Measurements from ENCODE around the gene RPUSD1. TPM values are rescaled to one million over a fixed set of nuclear protein-coding genes. Genes with fewer than 3 reads are reported as not detected.
"Not testable (repeated sequence)": the region's sequence is repeated elsewhere in the genome, so short reads cannot be mapped to it uniquely, and the experiment has no call there.

RPUSD1 gene
- total and polyA plus RNA-seq, 4 donors, result 6.8 to 20.3 (median 12.8) TPM

DNA sequence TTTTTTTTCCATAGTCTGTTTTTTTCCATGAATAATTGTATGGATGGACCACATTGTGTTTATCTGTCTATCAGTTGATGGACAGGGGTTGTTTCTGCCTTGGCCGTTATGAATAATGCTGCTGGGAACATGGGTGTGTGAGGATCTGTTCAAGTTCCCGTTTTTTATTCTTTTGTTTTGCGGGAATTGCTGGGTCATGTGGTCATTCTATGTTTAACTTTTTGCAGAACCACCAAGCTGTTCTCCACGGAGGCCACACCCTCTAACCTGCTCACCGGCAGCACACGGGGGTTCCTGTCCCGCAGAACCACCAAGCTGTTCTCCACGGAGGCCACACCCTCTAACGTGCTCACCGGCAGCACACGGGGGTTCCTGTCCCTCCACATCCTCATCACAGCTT is 33.5 kb downstream of the RPUSD1 start:
- Histone ChIP-seq H3K27ac (ENCODE audit: low read depth in 1 of 2, low read length in 2 of 2) (no peak overlapping the region), H3K9me3 (ENCODE audit: control insufficient read depth, low read length) (no peaks in the 10 kb centered on the region), H3K36me3 (ENCODE audit: control insufficient read depth in 1 of 2, insufficient read depth in 2 of 2, low read length in 1 of 2) (no peaks in the 10 kb centered on the region), H3K4me1 (ENCODE audit: control insufficient read depth in 1 of 2, insufficient read depth in 2 of 2, low read length in 2 of 2) (no peaks in the 10 kb centered on the region), H3K4me3 (ENCODE audit: low read length in 2 of 2) (no peak overlapping the region), H3K27me3 (ENCODE audit: control insufficient read depth in 1 of 2, insufficient read depth in 2 of 2, low read length in 1 of 2) (no peaks in the 10 kb centered on the region)
- DNase-seq (no peak), ATAC-seq (ENCODE audit: low FRiP score) (no peak)
- 59 to 64% methylated on average over 11 of the region's 11 CpGs for WGBS, 2 donors
- intact Hi-C loops (cut with DNase I), result no loop called here

DNA sequence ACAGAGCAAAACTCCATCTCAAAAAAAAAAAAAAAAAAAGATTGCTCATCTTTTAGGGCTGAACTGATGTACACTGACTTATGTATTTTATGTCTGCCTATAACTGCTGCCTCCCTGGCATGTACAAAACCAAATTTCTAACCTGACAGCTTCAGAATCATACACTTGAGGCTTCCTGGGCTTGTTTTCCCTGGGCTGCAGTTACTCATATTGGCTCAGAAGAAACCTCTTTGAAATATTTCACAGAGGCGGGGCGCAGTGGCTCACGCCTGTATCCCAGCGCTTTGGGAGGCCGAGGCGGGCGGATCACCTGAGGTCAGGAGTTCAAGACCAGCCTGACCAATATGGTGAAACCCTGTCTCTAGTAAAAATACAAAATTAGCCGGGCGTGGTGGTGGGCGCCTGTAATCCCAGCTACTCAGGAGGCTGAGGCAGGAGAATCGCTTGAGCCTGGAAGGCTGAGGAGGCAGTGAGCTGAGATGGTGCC is 34.0 kb downstream of the RPUSD1 start:
- intact Hi-C loops (cut with DNase I); ATAC-seq (ENCODE audit: low FRiP score); H3K4me3 ChIP-seq (ENCODE audit: low read length in 2 of 2); H3K36me3 ChIP-seq (ENCODE audit: control insufficient read depth in 1 of 2, insufficient read depth in 2 of 2, low read length in 1 of 2); DNase-seq; H3K4me1 ChIP-seq (ENCODE audit: control insufficient read depth in 1 of 2, insufficient read depth in 2 of 2, low read length in 2 of 2); H3K27me3 ChIP-seq (ENCODE audit: control insufficient read depth in 1 of 2, insufficient read depth in 2 of 2, low read length in 1 of 2); H3K27ac ChIP-seq (ENCODE audit: low read depth in 1 of 2, low read length in 2 of 2); H3K9me3 ChIP-seq (ENCODE audit: control insufficient read depth, low read length): not testable (repeated sequence)
- WGBS, 2 donors, result 90 to 93% methylated on average over 11 of the region's 11 CpGs

DNA sequence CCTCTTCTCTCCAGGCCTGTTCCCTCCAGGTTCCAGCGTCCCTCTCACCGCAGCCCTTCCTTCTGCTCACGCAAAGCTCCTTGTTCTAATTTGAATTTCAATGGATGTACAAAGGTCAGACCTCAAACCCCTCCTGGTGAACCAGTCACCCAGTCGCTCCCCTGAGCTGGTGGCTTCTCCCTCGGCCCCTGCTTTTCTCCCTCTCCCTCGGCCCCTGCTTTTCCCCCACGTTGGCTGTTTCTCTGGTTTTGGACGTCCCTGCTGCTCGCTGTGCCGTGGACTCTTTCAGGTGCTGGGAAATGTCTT is 36.2 kb downstream of the RPUSD1 start:
- H3K4me3 ChIP-seq (ENCODE audit: low read length in 2 of 2), result no peak overlapping the region
- no peaks in the 10 kb centered on the region for H3K9me3 ChIP-seq (ENCODE audit: control insufficient read depth, low read length)
- WGBS, 2 donors, result 24% methylated on average over 10 of the region's 10 CpGs
- ATAC-seq (ENCODE audit: low FRiP score) (no peak), DNase-seq (no peak)
- no peaks in the 10 kb centered on the region for H3K27me3 ChIP-seq (ENCODE audit: control insufficient read depth in 1 of 2, insufficient read depth in 2 of 2, low read length in 1 of 2)
- H3K27ac ChIP-seq (ENCODE audit: low read depth in 1 of 2, low read length in 2 of 2), result no peak overlapping the region
- intact Hi-C loops (cut with DNase I), result no loop called here
- H3K36me3 ChIP-seq (ENCODE audit: control insufficient read depth in 1 of 2, insufficient read depth in 2 of 2, low read length in 1 of 2), result no peaks in the 10 kb centered on the region
- no peaks in the 10 kb centered on the region for H3K4me1 ChIP-seq (ENCODE audit: control insufficient read depth in 1 of 2, insufficient read depth in 2 of 2, low read length in 2 of 2)

DNA sequence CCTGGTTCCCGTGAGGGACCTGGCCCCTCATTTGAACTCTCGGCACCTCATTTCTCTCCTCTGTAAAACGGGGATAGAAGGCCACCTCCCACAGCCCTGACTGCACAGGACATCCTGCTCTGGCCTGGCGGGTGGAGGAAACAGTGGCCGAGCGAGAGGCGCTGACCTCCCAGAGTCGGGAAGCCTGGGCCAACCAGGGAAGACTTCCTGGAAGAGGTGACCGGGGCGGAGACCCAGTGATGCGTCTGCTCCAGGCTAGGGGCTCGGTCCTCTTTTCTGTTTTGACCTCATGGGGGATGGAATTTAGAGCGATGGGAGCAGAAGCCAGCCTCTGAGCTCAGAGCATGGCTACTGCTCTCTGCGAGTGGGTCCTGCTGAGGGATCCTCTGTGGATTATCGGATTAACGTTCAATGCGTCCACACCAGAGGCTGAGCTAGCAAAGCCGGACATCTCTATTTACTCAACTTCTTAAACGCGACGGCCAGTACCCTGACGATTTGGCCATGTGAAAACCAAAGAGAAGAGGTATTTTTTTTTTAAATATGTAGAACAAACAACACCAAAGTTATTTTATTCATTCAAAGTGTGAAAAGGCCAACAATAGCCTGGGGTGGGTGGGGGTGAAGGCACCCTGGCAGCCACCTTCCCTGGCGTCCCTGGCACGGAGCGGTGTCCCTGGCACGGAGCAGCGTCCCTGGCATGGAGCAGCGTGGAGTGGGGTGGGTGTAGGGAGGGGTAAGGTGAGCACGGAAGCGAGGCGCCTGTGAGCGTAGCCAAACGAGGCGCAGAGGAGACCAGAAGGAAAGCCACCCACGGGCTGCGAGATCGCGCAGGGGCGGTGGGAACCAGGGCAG is 36.8 kb downstream of the RPUSD1 start:
- no peaks in the 10 kb centered on the region for H3K4me1 ChIP-seq (ENCODE audit: control insufficient read depth in 1 of 2, insufficient read depth in 2 of 2, low read length in 2 of 2)
- no peak overlapping the region for H3K4me3 ChIP-seq (ENCODE audit: low read length in 2 of 2)
- ATAC-seq (ENCODE audit: low FRiP score) (peak; percentile 54), DNase-seq (no peak)
- intact Hi-C loops (cut with DNase I), result no loop called here
- no peaks in the 10 kb centered on the region for H3K9me3 ChIP-seq (ENCODE audit: control insufficient read depth, low read length)
- no peak overlapping the region for H3K27ac ChIP-seq (ENCODE audit: low read depth in 1 of 2, low read length in 2 of 2)
- no peaks in the 10 kb centered on the region for H3K27me3 ChIP-seq (ENCODE audit: control insufficient read depth in 1 of 2, insufficient read depth in 2 of 2, low read length in 1 of 2)
- WGBS, 2 donors, result 40 to 47% methylated on average over 39 of the region's 39 CpGs
- H3K36me3 ChIP-seq (ENCODE audit: control insufficient read depth in 1 of 2, insufficient read depth in 2 of 2, low read length in 1 of 2), result no peaks in the 10 kb centered on the region

DNA sequence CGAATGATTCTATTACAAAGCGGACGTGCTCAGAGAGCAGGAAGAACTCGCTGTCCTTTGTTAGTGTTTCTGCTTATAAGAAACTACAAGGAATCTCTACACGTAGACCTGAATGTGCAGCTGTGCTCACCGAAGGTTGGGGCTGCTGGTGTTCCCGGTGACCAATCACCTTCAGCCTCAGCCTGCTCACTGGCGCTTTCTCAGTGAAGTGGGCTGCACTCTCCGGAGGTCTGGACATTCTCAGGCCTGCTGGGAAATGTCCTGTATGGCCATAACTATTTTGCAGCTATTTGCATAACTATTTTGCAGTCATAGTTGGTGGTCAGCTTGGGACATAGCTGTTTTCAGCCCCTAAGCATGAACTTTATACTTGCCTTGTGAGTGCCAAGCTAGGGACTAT is 37.7 kb downstream of the RPUSD1 start:
- ATAC-seq (ENCODE audit: low FRiP score), result no peak
- H3K9me3 ChIP-seq (ENCODE audit: control insufficient read depth, low read length), result no peaks in the 10 kb centered on the region
- no peaks in the 10 kb centered on the region for H3K4me1 ChIP-seq (ENCODE audit: control insufficient read depth in 1 of 2, insufficient read depth in 2 of 2, low read length in 2 of 2)
- H3K27ac ChIP-seq (ENCODE audit: low read depth in 1 of 2, low read length in 2 of 2), result no peak overlapping the region
- intact Hi-C loops (cut with DNase I), result no loop called here
- WGBS, 2 donors, result 71 to 72% methylated on average over 9 of the region's 9 CpGs
- H3K27me3 ChIP-seq (ENCODE audit: control insufficient read depth in 1 of 2, insufficient read depth in 2 of 2, low read length in 1 of 2), result no peaks in the 10 kb centered on the region
- DNase-seq, result no peak
- H3K4me3 ChIP-seq (ENCODE audit: low read length in 2 of 2), result no peak overlapping the region
- no peaks in the 10 kb centered on the region for H3K36me3 ChIP-seq (ENCODE audit: control insufficient read depth in 1 of 2, insufficient read depth in 2 of 2, low read length in 1 of 2)

DNA sequence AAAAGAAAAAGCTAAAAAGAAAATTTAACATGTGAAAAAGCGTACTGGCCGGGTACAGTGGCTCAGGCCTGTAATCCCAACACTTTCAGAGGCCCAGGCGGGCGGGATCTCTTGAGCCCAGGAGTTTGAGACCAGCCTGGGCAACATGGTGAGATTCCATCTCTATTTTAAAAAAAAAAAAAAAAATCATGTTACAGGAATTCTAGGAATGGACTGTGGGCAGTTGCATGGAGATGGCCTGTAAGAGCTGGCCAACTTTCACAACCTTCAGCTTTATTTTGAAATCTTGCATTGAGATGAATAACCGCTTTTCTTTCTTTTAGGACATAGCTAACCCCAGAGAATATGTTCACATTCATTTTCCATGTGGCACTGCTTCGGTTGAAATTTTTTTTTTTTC is 39.2 kb downstream of the RPUSD1 start:
- DNase-seq, result no peak
- Histone ChIP-seq H3K36me3 (ENCODE audit: control insufficient read depth in 1 of 2, insufficient read depth in 2 of 2, low read length in 1 of 2) (no peaks in the 10 kb centered on the region), H3K4me1 (ENCODE audit: control insufficient read depth in 1 of 2, insufficient read depth in 2 of 2, low read length in 2 of 2) (no peaks in the 10 kb centered on the region), H3K4me3 (ENCODE audit: low read length in 2 of 2) (no peak overlapping the region), H3K27ac (ENCODE audit: low read depth in 1 of 2, low read length in 2 of 2) (no peak overlapping the region), H3K27me3 (ENCODE audit: control insufficient read depth in 1 of 2, insufficient read depth in 2 of 2, low read length in 1 of 2) (no peaks in the 10 kb centered on the region), H3K9me3 (ENCODE audit: control insufficient read depth, low read length) (no peaks in the 10 kb centered on the region)
- intact Hi-C loops (cut with DNase I), result no loop called here
- no peak for ATAC-seq (ENCODE audit: low FRiP score)
- WGBS, 2 donors, result 51 to 61% methylated on average over 6 of the region's 6 CpGs

DNA sequence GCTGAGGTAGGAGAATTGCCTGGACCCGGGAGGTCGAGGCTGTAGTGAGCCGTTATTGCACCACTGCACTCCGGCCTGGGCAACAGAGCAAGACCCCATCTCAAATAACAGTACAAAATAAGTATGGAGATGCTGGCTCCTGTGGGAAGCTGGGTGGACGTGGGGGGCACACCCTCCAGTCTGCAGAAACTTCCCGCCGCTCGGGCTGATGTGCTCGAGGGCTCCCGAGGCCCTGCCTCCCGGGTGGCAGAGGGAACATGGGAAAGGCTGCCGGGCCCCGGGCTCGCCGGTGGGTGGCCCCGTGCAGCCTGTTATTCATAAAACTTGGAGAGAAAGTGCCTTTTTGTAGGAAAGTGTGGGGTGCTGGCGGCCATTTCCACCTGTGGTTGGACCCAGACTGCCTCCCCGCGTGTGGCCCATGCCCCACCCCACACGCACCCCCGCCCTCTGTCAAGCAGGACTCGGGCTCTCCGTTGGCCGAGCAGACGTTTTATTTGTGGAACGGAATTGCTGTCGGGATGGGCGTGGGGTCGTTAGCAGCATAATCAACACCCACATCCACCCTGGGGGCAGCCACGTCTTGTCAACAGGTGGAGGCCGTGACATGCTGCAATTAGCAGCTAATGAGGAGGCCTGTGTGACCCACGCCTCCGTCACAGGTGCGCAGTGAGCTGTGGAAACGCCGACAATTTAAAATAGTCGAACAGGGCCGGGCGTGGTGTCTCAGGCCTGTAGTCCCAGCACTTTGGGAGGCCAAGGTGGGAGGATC is 40.0 kb downstream of the RPUSD1 start:
- H3K27me3 ChIP-seq (ENCODE audit: control insufficient read depth in 1 of 2, insufficient read depth in 2 of 2, low read length in 1 of 2), result no peaks in the 10 kb centered on the region
- intact Hi-C loops (cut with DNase I), result no loop called here
- no peaks in the 10 kb centered on the region for H3K9me3 ChIP-seq (ENCODE audit: control insufficient read depth, low read length)
- no peaks in the 10 kb centered on the region for H3K4me1 ChIP-seq (ENCODE audit: control insufficient read depth in 1 of 2, insufficient read depth in 2 of 2, low read length in 2 of 2)
- DNase-seq (no peak), ATAC-seq (ENCODE audit: low FRiP score) (no peak)
- 88 to 89% methylated on average over 38 to 39 of the region's 39 CpGs for WGBS, 2 donors
- H3K4me3 ChIP-seq (ENCODE audit: low read length in 2 of 2), result no peak overlapping the region
- H3K27ac ChIP-seq (ENCODE audit: low read depth in 1 of 2, low read length in 2 of 2), result no peak overlapping the region
- no peaks in the 10 kb centered on the region for H3K36me3 ChIP-seq (ENCODE audit: control insufficient read depth in 1 of 2, insufficient read depth in 2 of 2, low read length in 1 of 2)

DNA sequence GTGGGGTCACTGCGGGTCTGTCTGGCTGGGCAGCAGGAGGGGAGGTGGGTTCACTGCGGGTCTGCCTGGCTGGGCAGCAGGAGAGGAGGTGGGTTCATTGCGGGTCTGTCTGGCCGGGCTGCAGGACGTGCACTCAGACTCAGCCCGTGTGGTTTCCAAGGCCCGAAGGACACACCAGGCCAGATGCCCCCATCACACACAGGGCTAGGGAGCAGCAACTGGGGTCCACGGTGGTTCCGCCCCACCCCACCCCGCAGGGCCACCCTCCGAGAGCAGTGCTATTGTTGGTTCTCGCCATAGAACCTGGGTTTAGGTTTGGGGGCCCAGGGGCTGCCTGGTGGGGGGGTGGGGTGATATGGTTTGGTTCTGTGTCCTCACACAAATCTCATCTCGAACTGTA is 41.5 kb downstream of the RPUSD1 start:
- WGBS, 2 donors, result 82 to 85% methylated on average over 13 of the region's 13 CpGs
- H3K4me1 ChIP-seq (ENCODE audit: control insufficient read depth in 1 of 2, insufficient read depth in 2 of 2, low read length in 2 of 2), result no peaks in the 10 kb centered on the region
- no peaks in the 10 kb centered on the region for H3K9me3 ChIP-seq (ENCODE audit: control insufficient read depth, low read length)
- H3K27me3 ChIP-seq (ENCODE audit: control insufficient read depth in 1 of 2, insufficient read depth in 2 of 2, low read length in 1 of 2), result no peaks in the 10 kb centered on the region
- H3K36me3 ChIP-seq (ENCODE audit: control insufficient read depth in 1 of 2, insufficient read depth in 2 of 2, low read length in 1 of 2), result no peaks in the 10 kb centered on the region
- intact Hi-C loops (cut with DNase I), result no loop called here
- ATAC-seq (ENCODE audit: low FRiP score) (no peak), DNase-seq (no peak)
- no peak overlapping the region for H3K4me3 ChIP-seq (ENCODE audit: low read length in 2 of 2)
- H3K27ac ChIP-seq (ENCODE audit: low read depth in 1 of 2, low read length in 2 of 2), result no peak overlapping the region

DNA sequence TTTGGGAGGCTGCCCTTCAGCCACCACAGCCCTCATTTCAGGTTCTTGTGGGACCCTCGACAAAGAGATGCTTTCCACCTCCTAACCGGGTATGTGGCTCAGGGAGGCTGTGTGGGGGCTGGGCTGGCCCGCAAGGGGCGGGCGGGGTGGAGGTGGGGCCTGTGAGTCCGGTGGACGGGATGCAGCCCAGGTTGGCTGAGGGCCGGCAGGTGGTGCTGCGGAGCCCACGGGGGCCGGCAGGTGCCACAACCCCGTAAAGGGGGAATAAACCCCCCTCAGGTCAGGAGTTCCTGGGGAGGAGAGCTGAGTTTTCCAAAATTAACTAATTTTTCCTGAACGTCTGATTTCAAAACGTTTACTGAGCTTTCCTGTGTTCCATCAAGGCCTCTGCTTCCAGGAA is 42.4 kb downstream of the RPUSD1 start:
- no peak for DNase-seq
- Histone ChIP-seq H3K4me1 (ENCODE audit: control insufficient read depth in 1 of 2, insufficient read depth in 2 of 2, low read length in 2 of 2) (no peaks in the 10 kb centered on the region), H3K9me3 (ENCODE audit: control insufficient read depth, low read length) (no peaks in the 10 kb centered on the region), H3K27ac (ENCODE audit: low read depth in 1 of 2, low read length in 2 of 2) (no peak overlapping the region), H3K36me3 (ENCODE audit: control insufficient read depth in 1 of 2, insufficient read depth in 2 of 2, low read length in 1 of 2) (no peaks in the 10 kb centered on the region), H3K27me3 (ENCODE audit: control insufficient read depth in 1 of 2, insufficient read depth in 2 of 2, low read length in 1 of 2) (no peaks in the 10 kb centered on the region), H3K4me3 (ENCODE audit: low read length in 2 of 2) (no peak overlapping the region)
- WGBS, 2 donors, result 11 to 13% methylated on average over 14 of the region's 14 CpGs
- no peak for ATAC-seq (ENCODE audit: low FRiP score)
- intact Hi-C loops (cut with DNase I), result no loop called here

Measured in aorta (tissue), 5 donors.